IMR-90 (cell line): ENCODE data around the gene SYS1.

ENCODE experiments used
- BHLHE40 ChIP-seq: fragments of 150-350 bp; IDR thresholded peaks from 2 replicates; pipeline ENCODE4 v1.6.1; 2016; ENCODE audit warnings: mild to moderate bottlenecking, low read depth, low read length
- CHD1 ChIP-seq: IDR thresholded peaks from 2 replicates; pipeline ENCODE4 v1.6.1; 2012; ENCODE audit warnings: low read depth, low read length, improper control_type of control experiment
- MAFK ChIP-seq: IDR thresholded peaks from 2 replicates; pipeline ENCODE4 v1.6.1; 2012; ENCODE audit warnings: low read depth, low read length, improper control_type of control experiment
- MXI1 ChIP-seq: IDR thresholded peaks from 2 replicates; pipeline ENCODE4 v1.6.1; 2012; ENCODE audit warnings: low read depth, mild to moderate bottlenecking, low read length, moderate library complexity, borderline replicate concordance
- TF ChIP-seq, protein P1 (sequence below): conservative IDR thresholded peaks from 2 replicates; pipeline ENCODE4 v1.5.1; 2012; ENCODE audit warnings: mild to moderate bottlenecking, low read depth, low read length, improper control_type of control experiment

DNA sequence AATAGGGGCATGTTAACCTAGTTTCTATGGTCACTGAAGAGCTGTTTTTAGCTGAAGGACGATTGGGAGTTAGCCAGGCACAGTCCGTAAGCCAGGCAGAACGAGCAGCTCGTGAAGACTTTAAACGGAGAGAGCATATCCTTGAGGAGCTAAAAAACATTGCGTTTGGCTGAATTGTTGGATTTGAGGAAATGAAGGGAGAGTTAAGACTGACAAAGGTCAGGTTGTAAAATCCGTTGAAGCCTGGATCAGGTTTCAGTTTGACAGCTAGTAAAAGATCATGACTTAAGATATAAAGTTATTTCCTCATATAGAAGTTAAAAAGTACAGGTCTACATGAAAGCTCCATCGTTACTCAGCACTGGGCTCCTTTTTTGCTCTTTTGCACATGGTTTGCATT, 47.9 kb downstream of the SYS1 start:
- TF ChIP-seq MXI1 (no peak), MAFK (no peak), CHD1 (no peak), BHLHE40 (no peak)
- TF ChIP-seq, protein P1, sequence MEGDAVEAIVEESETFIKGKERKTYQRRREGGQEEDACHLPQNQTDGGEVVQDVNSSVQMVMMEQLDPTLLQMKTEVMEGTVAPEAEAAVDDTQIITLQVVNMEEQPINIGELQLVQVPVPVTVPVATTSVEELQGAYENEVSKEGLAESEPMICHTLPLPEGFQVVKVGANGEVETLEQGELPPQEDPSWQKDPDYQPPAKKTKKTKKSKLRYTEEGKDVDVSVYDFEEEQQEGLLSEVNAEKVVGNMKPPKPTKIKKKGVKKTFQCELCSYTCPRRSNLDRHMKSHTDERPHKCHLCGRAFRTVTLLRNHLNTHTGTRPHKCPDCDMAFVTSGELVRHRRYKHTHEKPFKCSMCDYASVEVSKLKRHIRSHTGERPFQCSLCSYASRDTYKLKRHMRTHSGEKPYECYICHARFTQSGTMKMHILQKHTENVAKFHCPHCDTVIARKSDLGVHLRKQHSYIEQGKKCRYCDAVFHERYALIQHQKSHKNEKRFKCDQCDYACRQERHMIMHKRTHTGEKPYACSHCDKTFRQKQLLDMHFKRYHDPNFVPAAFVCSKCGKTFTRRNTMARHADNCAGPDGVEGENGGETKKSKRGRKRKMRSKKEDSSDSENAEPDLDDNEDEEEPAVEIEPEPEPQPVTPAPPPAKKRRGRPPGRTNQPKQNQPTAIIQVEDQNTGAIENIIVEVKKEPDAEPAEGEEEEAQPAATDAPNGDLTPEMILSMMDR, result no peak
